ENCODE measurements around the gene PTPN21. TPM values are rescaled to one million over a fixed set of nuclear protein-coding genes. Genes with fewer than 3 reads are reported as not detected.

Gene PTPN21
- total RNA-seq: 5.2 and 5.7 TPM in 2 replicates

DNA sequence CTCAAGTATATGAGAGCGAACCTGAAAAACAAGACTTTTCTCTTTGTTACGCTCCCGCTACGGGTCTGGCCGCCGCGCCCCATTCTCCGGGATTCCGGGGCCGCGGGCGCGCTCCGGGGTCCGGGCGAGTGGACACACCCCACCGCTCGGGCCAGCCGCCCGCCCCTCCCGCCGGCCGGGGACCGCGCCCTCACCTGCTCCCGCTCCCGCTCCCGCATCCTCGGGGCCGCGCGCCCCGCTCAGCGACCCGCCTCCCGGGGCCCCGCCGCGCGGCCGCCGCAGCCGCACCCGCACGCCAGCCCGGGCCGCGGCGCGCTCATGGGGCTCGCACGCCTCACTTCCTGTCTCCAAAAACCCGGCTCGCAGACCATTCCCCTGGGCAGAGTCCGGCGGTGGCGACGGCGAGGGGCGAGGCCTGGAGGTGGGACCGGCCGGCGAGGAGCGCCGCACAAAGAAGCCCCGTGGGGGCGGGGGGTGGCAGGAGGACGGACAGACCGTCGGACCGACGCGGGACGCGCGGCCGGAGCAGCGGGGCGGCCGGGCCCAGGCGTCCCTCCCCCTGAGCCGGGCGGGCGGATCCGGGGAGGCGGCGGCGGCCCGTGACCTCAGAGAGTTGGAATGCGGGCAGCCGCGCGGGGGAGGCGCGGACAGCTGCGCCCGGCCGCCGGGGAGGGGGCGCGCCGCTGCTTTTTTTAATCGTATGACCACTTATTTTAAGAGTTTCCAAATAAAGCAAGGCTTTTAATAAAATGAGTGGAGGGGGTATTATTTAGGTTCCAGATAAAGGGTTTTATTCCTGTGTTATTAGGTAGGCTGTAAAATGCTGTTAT, at the start of gene PTPN21:
Gene PTPN21, minus strand, starts transcription at position 551 of the 830 bp plus-strand sequence. CDS start 4,590 bp downstream, outside the sequence.

DNA sequence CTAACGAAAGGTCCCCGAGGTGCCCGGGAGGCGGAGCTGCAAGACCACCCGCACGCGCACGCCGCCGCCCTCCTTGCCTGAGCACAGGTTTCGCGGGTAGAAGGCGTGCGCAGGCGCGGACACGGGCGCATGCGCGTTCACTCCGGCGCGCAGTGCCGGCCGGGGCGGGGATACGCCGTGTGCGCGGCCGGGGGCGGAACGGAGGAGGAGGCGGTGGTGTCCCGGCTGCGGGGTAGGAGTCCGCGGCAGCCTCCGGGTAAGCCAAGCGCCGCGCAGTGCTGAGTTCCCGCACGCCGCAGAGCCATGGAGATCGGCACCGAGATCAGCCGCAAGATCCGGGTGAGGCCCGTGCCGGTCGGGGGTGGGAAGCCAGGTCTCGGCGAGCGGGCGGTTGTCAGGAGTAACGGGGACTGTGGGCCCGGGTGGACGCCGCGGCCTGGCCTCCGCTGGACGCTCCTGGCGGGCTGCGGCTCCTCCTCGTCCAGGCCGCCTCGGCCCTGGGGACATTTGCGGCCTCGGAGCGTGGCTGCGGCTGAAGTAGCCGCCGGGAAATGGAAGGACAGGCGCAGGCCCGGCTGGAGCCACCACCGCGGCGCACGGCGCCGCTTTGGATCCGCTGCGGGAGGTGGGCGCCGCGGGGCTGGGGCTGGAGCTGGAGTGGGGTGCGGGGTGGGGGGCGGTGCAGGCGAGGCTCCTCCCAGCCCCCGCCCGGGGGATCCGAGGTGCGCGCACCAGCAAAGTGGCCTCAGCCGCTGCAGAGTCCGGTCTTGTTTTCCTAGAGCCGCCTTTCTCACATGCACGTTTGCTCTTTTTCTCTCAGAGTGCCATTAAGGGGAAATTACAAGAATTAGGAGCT, 8.3 kb upstream of the PTPN21 start, which contains the start of gene ZC3H14:
Gene ZC3H14, plus strand, starts transcription at position 207 of the 856 bp plus-strand sequence. Its CDS starts 97 bp downstream, at position 304.

Other genes with a start within 250 kb of the PTPN21 start
- gene KCNK10, start 231.7 kb downstream of the PTPN21 start, total RNA-seq: not detected in 2 replicates
- gene SPATA7, start 169.3 kb downstream of the PTPN21 start, total RNA-seq: 14.1 and 26.3 TPM in 2 replicates
- gene ZC3H14, start 8.0 kb upstream of the PTPN21 start, total RNA-seq: 44.1 and 44.9 TPM in 2 replicates
- gene EML5, start 237.9 kb upstream of the PTPN21 start, total RNA-seq: under 0.01 TPM in 1 of 2 replicates, not detected in the other